GM18867 (cell line): ENCODE measurements around the gene SEMA5A.
A peak's percentile ranks its signal among the peaks of the same experiment; 100 is the strongest.

Source experiments
- ATAC-seq: cut with Tn5 transposase; IDR thresholded peaks from one replicate; pipeline ENCODE4 v1.9.1; 2021; ENCODE audit warnings: mild to moderate bottlenecking, moderate library complexity; ENCODE audit not compliant: unreplicated experiment

Gene SEMA5A

DNA sequence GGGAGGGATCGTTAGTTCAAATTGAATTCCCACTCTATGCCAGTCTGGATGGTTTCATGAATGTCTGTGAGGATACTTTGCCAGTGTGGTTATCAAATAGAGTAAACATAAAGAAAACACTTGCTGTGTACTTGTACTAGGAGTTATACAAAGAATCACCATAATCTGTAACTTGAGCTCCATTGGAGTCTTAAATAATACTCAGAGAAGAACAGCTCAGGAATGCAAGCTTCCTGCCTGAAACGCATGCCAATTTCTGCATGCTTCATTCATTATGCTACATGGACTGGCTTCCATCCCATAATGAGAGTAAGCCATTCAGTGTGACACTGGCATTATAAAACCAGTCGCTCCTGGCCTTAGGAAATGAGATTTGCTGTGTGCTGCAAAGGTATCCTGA, 351.4 kb downstream of the SEMA5A start:
- ATAC-seq, result no peak

DNA sequence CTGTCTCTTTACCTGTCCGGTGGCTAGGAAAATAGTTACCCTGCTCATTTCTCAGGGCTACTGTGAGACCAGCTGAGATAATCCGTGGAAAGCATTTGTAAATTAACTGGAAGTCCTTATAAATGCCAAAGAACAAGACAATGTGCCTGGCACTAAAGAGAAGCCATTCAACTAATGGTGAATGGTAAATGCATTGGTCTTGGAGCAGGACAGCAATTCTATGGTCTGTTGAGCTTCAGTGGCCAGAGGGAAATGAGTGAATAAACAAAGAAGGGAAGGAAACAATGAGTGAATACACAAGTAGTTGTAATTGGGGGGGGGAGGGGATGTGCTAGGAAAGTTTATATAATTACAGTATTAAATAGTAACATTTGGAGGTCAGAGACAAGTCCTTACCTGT, 353.6 kb downstream of the SEMA5A start:
- ATAC-seq, result no peak

DNA sequence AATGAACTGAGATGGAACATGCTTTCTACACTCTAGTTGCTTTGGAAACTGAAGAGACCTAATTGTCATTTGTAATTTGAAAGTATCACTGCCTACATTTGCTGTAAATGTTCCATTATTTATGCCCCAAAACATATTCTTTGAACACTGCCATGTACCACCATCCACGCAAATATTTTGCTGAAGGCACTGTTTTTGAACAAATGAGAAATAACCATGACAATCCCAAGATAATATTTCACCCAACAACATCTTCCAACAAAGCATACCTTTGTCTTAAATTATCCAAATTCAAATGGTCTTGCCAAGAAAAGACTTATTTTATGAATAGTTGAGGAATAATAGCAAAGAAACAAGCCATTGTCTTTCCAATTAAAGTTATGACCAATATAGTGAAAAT, 356.2 kb downstream of the SEMA5A start:
- no peak for ATAC-seq

DNA sequence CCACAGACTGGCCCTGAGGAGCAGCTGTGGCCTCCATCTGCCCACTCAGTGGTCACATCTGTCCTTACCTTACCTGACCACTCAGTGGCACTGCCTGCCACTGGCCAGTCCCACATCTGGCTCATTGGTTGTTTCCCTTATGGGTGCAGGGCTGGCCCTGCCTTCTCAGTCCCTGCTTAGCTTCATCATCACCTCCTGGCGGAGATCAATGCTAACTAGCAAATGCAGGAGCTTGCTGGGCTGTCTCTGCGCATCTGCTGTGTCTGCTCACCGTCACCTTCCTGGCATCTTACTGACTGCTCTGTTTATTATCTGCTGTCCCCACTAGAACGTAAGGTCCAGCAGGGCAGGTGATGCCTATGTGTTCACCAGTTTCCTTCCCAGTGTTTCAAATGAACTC, 356.9 kb downstream of the SEMA5A start:
- ATAC-seq, result no peak

DNA sequence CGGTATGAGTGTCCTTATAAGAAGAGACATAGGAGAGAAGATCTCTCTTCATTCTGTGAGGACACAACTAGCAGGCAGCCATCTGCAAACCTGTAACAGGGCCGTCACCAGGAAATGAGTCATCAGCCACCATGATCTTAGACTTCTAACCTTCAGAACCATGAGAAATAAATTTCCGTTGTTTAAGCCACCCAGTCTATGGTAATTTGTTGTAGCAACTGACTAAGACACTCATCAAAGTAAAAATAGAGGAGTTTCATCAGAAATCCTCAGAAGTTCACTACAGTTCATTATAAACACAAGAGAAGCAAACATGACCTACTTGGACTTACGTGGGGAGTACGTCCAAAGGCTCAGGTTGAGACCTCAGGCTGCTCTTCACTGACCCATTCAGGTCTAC, 357.7 kb downstream of the SEMA5A start:
- peak; percentile 60 for ATAC-seq

DNA sequence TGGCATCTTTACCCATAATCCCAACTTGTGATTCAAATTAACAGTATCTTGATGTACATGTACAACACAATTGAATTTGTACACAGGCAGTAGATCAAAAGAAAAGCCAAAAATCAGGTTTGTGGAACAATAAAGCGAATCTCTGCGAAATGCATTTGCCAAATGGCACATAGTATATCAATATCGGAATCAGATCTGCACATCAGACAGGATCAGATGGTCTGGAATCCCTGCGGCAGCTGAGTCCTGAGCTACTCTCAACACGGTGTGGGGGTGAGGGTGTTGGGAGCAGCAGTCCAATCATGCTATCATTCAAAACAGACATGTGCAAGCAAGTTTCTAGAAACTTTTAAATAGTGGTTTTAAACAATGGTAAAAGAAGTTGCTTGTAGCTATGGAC, 358.3 kb downstream of the SEMA5A start:
- no peak for ATAC-seq

DNA sequence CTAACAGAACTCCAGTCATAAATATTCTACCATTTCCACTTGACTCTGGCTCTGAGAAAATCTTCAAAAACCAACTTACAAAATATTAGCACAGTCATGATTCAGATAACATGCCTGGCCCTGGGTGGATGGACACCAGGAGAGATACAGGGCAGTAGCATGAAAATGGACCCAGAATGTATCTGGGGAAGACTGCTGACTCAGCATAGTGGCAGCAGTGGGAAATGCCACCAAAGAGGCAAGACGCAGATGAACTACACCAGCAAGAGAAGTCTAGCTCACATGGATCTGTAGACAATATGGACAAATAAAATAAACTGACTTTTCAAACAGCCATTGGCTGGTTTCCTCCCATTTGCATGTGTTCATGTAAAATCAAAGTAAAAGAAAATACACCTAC, 359.8 kb downstream of the SEMA5A start:
- ATAC-seq, result no peak

DNA sequence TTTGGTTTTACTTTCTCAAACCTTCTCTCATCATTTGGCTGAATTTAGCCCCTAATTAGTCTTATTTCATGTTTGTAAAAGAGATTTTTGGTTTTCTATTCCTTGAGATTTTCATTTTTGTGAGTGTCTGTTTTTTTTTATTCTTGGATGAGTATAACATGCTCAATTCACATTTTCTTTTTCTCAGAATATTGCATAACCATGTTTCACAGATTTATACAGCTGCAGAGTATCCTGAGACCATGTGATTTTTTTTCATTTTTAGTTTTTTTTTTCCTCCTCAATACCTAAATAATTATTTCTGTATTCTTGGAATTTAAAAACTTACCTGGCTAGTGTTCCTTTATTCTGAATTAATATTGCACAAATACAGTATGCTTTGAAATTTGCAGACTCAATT, 361.9 kb downstream of the SEMA5A start:
- ATAC-seq, result no peak

DNA sequence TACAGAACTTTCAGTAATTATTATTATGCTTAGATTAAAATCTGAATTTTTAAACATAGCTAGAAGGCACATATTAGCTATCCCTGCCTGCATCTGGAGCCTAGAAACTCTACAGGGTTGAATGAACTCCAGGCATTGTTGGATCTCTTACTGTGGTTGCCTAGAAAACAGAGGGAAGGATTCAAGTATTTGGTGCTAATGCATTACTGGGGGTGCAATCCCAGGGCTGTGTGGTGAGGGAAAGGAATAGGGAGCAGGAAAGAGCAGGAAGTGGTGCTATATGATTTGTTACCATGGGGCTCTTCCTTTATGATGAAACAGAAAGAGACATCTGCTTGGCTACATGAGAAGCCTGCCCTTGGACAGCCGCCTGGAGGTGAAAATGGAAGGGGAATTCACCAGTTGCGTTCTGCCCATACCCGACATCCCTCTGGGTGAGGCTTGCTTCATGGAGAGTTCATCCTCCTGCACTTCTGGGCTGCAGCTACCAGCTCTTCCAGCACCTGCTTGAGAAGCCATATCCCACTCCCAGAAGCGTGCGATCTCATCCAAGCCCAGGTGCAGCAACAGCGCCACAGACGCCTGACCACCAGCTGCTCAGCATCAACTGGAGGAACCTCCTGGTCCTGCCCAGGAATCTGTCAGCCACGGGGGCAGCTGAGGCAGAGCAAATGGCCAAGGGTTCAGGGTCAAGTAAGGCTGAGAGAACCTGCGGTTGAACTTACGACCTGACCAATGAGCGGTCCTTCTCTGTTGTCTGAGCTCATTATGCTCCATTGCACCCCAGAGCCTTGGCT, 362.8 kb downstream of the SEMA5A start:
- ATAC-seq, result no peak

DNA sequence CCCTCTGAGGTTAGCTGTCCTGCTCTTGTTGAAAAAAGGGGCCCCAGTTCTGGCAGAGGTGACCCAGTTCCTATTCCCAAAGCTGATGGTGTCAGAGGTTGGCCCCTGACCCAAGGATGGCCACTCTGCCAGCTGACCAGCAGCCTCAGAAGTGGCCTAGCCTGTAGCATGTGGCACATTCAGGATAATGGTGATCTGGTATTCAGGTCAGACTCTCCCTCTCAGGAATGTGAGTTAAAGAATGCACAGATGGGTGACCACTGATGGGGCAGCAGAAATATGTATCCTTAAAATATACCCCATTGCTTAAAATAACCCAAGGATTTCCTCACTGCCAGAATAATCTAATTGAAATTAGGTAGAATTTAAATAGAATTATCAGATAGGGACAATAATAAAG, 369.2 kb downstream of the SEMA5A start:
- ATAC-seq, result no peak

DNA sequence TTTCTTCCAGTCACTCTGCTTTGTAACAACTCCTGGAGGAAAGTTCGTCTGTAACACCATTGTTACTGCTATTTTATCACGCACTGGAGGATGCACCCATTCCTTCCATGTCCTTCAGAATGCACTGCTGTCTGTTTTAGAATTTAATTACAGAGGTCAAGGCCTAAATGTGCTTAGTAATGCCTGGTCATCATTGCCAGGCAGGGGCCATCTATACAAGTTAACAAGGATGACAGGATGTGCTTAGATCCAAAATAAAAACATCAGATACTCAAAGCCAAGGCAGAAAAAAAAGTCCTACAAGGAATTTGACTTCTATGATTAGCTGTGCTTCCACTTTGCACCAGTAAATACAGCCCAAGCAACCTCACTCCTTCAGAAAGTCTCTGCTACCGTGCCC, 371.4 kb downstream of the SEMA5A start:
- no peak for ATAC-seq

DNA sequence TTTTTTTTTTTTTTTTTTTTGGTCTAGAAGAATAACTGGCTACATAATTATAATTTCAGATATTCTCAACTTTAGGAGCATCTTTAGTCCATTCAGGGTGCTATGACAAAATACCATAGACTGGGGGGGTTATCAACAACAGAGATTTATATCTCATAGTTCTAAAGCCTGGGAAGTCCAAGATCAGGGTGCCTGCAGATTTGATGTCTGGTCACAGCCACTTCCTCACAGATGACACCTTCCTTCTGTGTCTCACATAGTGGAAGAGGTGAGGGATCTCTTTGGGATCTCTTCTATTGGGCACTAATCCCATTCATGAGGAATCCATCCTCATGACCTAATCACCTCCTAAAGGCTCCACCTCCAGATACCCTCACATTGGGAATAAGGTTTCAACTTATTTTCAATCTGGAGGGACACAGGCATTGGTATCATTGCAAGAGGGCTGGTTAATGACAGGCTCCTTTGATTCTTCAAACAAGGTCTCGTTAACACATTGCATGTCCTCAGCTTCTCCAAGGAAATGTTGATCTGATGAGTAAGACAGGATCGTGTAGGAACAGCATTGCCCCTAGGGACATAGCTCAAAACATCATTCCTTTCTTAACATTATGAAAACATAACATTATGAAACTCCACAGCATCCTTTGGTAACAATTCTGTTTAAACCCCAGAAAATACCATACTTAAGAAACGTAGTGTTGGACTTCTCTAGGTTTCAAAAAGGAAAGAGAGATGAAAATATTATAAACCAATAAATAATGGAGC, 372.4 kb downstream of the SEMA5A start:
- no peak for ATAC-seq

DNA sequence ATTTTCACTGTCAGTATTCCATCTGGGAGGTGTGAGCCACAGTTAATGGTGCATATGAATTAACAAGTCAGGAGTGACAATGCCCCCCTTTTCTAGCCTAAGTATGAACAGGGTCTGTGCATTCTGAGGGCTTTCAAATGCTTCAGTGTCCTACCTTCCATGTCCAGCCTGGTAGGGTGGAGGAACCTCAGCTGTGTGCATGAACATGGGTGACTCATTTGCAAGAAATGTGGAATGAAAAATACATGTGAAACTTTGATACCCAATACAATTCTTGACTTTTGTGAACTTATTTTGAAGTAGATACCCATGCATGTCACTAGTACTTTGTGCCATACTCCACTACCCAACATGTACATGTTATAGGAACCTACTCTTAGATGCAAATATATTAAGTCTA, 375.8 kb downstream of the SEMA5A start:
- no peak for ATAC-seq

DNA sequence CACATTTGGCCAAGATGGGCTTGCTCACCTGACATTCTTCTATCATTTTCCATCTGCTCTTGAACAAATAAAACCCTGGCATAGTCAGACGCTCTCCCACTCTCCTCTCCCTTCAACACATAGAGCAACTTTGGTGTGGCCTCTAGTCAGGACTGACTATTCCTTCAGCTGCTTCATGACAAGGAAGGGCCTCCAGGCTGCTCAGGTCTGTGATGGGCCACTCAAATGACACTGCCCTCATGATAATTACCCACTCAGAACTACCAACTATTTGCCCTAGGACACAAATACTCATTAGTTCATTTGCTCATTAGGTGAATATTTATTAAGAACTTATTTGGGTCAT, 376.3 kb downstream of the SEMA5A start:
- ATAC-seq, result no peak

DNA sequence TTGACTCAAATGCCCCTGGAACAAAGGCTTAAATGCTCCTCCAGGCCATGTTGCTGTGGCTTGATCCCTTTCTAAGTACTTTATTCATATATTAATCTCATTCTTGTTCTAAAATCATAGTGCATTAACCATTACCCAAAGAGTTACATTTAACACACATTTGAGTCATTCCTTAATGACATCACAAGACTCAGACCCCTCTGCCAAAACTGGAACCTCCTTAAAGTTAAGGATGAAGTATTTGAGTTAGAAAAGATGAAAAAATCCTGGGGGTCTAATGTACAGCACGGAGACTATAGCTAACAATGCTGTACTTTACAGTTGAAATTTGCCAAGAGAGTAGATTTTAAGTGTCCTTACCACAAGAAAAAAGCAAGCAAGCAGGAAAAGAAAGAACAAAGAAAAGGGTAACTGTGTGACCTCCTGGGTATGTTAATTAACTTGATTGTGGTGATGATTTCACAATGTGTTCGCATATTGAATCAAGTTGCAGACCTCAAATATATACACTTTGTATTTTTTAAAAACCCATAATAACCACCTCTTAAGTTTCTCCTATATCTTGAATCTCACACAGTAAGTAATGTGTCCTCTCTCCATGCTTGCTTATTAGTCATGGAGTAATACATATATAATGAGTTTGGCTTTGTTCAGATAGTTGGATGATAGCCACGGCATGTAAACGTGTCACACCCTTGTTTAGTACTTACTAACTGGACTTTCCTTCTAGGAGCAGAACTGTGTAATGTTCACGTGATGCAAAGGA, 376.9 kb downstream of the SEMA5A start:
- no peak for ATAC-seq

DNA sequence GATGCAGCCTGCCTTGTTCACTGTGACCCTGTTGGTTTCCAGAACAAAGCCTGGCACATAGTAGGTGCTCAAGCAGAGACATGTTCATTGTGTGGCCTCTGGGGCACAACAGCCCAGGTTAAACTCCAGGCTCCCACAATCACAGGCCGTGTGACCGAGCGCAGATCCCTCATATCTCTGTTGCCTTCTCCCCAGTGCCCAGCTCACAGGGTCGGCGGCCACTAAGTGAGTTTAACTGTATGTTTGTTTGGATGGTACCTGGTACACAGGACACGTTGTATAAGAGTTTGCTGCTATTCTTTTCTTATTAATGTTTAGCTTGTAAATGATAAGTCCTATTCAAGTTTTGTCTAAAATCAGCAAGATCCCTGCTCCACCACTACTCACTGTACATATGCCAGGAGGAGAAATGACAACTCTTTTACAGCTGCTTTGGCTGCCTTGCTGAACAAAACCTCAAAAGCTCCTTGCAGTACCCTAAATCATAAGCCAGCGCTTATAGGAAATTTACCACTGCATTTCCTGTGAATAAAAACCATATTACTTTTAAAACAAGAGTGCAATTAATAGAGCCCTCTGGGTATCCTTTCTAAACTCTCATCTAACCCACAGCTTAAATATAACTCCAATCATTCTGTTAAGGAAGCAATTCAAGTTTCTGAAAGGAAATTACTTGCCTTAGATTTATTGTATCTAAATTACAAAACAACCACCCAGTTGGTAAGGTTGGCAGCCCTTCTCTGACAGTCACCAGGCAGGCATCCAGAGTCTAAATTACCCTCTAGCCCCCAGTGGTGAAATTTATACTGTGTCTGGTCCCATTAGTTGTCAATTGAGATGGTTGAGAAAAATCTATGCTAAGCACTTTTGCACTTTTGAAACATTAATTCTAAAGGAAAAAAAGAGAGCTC, 379.4 kb downstream of the SEMA5A start:
- no peak for ATAC-seq

DNA sequence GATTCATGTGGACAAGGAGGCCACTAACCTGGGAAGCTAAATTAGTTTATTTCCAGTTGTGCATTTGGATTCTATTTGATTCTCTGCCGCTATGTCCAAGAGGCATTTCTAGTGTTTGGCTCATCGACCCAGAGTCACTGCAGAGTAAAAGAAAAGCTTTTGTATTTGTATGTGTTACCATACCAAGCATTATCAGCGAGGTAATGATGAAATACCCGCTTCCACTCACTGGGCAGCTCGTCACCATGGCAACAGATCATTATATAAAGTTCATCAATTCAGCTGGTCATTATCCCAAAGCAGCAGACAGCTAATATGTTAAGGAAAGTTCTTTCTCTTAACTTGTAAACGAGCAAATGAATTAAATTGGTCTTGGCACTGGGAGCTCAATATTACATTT, 380.3 kb downstream of the SEMA5A start:
- ATAC-seq, result no peak

DNA sequence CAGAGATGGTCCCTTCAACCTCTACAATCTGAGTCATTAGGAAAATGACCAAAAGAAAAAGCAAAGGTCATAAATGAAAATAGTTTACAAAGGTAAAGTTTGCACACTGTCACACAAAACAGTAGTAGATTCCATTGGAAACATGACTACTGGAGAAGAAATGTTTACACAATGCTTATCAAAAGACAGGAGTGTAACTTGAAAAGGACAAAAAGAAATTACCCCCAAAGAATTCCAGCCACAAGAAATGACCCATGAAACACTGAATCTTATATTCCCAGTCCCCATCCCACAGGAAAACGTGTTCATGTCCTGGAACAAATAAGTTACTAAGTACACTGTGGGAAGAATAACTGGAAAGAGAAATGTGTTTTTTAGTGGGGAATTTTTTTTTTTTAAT, 385.1 kb downstream of the SEMA5A start:
- no peak for ATAC-seq

DNA sequence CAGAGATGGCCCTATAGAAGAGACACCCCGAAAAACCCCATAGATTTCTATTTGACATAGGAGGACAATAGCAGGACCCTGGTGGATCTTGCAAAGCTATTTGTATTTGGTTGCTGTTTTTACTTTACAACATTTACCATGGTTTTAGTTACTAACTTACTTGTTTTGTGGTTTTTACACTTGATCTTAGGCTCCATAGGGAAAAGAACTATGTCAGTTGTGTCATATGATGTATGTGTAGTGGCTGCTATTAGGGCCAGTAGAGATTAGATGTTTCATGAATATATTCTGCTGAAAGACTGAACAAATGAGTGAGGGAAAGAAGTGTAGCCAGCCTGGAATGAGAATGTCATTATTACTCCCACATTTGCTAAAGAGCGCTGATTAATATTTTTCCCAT, 388.1 kb downstream of the SEMA5A start:
- no peak for ATAC-seq

DNA sequence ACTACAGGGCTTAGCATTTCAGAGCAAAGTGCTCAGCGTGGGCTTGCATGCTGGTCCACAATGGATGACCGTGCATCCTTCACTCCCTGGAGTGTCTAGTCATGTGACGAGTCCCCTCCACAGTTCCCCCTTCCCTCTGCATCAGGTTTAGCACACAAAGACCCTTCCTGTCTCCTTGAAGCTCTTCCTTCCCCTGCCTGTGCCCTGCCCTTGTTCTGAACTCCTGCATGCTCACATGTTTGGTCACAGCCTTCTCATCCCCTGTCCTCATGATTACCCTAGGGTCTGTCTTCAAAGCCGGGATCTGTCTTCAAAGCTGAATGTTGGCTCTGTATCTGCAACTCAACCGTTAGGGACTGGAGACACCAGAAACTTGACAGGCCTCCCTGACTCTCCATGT, 388.9 kb downstream of the SEMA5A start:
- no peak for ATAC-seq

DNA sequence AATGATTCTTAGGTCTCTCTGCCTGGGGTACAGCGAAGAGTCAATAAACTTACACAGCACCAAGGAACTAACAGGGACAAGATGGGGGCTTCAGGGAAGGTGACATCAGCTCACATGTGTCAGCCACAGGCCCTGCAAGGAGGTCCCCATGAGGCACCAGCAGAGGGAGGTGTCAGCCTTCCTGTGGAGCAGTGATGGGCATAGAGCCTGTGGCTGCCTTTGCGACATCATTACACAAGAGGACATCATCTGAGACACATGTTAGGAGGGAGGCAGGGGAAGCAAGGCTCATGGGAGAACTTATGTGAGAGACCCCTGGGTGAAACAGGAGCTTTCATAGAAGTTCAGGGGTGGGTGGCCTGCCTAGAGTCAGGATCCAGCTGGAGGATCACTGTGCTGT, 389.6 kb downstream of the SEMA5A start:
- ATAC-seq, result peak; percentile 94
